GM12873 (cell line): ENCODE measurements around the gene CXorf65.

Source experiments
- CTCF ChIP-seq: IDR thresholded peaks from 2 replicates; pipeline ENCODE4 v1.5.1; 2012; ENCODE audit warnings: low read depth, mild to moderate bottlenecking, moderate library complexity, low read length, control low read depth; ENCODE audit not compliant: insufficient read depth; ENCODE audit errors: missing control alignments

CXorf65 gene

GRCh38 chrX:71106427-71106826, at the start of gene CXorf65:
Gene CXorf65, minus strand, starts transcription at chrX:71106740. Its CDS starts 184 bp downstream, at chrX:71106556.
- no peak for TF ChIP-seq CTCF

GRCh38 chrX:71154641-71155040, 48.1 kb upstream of the CXorf65 start:
- TF ChIP-seq CTCF, result no peak

GRCh38 chrX:71154196-71154595, 47.7 kb upstream of the CXorf65 start:
- no peak for TF ChIP-seq CTCF

- no peak for TF ChIP-seq CTCF
Measured at GRCh38 chrX:71151366-71151765, 44.8 kb upstream of the CXorf65 start.

GRCh38 chrX:71148278-71148663, 41.7 kb upstream of the CXorf65 start:
- TF ChIP-seq CTCF, result no peak

GRCh38 chrX:71147496-71148277, 41.1 kb upstream of the CXorf65 start:
- no peak for TF ChIP-seq CTCF

- TF ChIP-seq CTCF, result no peak
Measured at GRCh38 chrX:71144651-71145050, 38.1 kb upstream of the CXorf65 start, which contains the start of gene NLGN3. Gene NLGN3, plus strand, starts transcription at chrX:71144841. Its CDS starts 2,909 bp downstream, at chrX:71147750.
